HG03039 (cell line): ENCODE data around the gene LIN54.
"Not testable (repeated sequence)": the region's sequence is repeated elsewhere in the genome, so short reads cannot be mapped to it uniquely, and the experiment has no call there.

ENCODE experiments used
- ATAC-seq: cut with Tn5 transposase; IDR thresholded peaks from one replicate; pipeline ENCODE4 v1.9.1; 2021; ENCODE audit warnings: mild to moderate bottlenecking, moderate library complexity; ENCODE audit not compliant: unreplicated experiment

Gene LIN54

GRCh38 chr4:82951196-82951595 lies 59.4 kb downstream of the LIN54 start:
- ATAC-seq: no peak

GRCh38 chr4:82948647-82949204 lies 61.9 kb downstream of the LIN54 start:
- ATAC-seq: no peak

- ATAC-seq: no peak
Measured at GRCh38 chr4:82947498-82947897, 63.1 kb downstream of the LIN54 start.

GRCh38 chr4:82939414-82939813 lies 71.2 kb downstream of the LIN54 start:
- no peak for ATAC-seq

- ATAC-seq: no peak
Measured at GRCh38 chr4:82934441-82934840, 76.2 kb downstream of the LIN54 start.

- ATAC-seq: no peak
Measured at GRCh38 chr4:82930848-82931755, 79.5 kb downstream of the LIN54 start.

GRCh38 chr4:82921795-82922194 lies 88.8 kb downstream of the LIN54 start:
- no peak for ATAC-seq

- ATAC-seq: no peak
Measured at GRCh38 chr4:82919386-82919785, 91.2 kb downstream of the LIN54 start.

GRCh38 chr4:82918091-82918490 lies 92.5 kb downstream of the LIN54 start:
- ATAC-seq: no peak

GRCh38 chr4:82913968-82914367 lies 96.7 kb downstream of the LIN54 start:
- ATAC-seq: not testable (repeated sequence)

GRCh38 chr4:82913305-82913704 lies 97.3 kb downstream of the LIN54 start:
- no peak for ATAC-seq

- no peak for ATAC-seq
Measured at GRCh38 chr4:82909326-82909725, 101.3 kb downstream of the LIN54 start.

- ATAC-seq: no peak
Measured at GRCh38 chr4:82906469-82906868, 104.2 kb downstream of the LIN54 start.

- peak; percentile 38 for ATAC-seq
Measured at GRCh38 chr4:82905205-82905604, 105.4 kb downstream of the LIN54 start.

- ATAC-seq: no peak
Measured at GRCh38 chr4:82903737-82904136, 106.9 kb downstream of the LIN54 start.

GRCh38 chr4:82901183-82901718 lies 109.4 kb downstream of the LIN54 start:
- ATAC-seq: no peak

- peak; percentile 90 for ATAC-seq
Measured at GRCh38 chr4:82900411-82901182, 110.0 kb downstream of the LIN54 start, which contains the start of gene THAP9. THAP9 (plus strand) TSS chr4:82900735; CDS start chr4:82900803, 68 bp downstream.

GRCh38 chr4:82900066-82900410 lies 110.6 kb downstream of the LIN54 start:
- ATAC-seq: no peak

- ATAC-seq: no peak
Measured at GRCh38 chr4:82899374-82900065, 111.1 kb downstream of the LIN54 start.

- no peak for ATAC-seq
Measured at GRCh38 chr4:82898322-82899243, 112.0 kb downstream of the LIN54 start.
